Right atrium auricular region (tissue), 2 donors: ENCODE data around the gene PCNX1. TPM values are rescaled to one million over a fixed set of nuclear protein-coding genes. Genes with fewer than 3 reads are reported as not detected.
A peak's percentile ranks its signal among the peaks of the same experiment; 100 is the strongest.

Experiments
- DNase-seq: peaks from one replicate; pipeline ENCODE4 v3.0.0-alpha.2; 2019; ENCODE audit warnings: low spot score
- H3K27ac ChIP-seq, 2 donors: fragments of 200-600 bp; sonication (generic); 1 replicate in 1 of 2; 2 replicates in 1 of 2; pipeline ENCODE4 v1.5.1; 2016 to 2019
- H3K27me3 ChIP-seq, 2 donors: fragments of 200-600 bp; sonication (generic); one replicate each; pipeline versions ENCODE4 v1.5.1 to v1.6.0; 2017 to 2019
- H3K36me3 ChIP-seq: fragments of 200-600 bp; sonication (generic); one replicate; pipeline ENCODE4 v1.5.1; 2016
- H3K4me1 ChIP-seq, 2 donors: fragments of 200-600 bp; sonication (generic); one replicate each; pipeline versions ENCODE4 v1.5.1 to v1.6.0; 2017 to 2019
- H3K4me3 ChIP-seq, 2 donors: fragments of 200-600 bp; sonication (generic); 1 replicate in 1 of 2; 2 replicates in 1 of 2; pipeline ENCODE4 v1.5.1; 2017 to 2019; ENCODE audit warnings: mild to moderate bottlenecking in 1 of 2, moderate library complexity in 1 of 2
- H3K9me3 ChIP-seq, 2 donors: fragments of 200-600 bp; sonication (generic); one replicate each; pipeline ENCODE4 v1.5.1; 2019
- CTCF ChIP-seq, 2 donors: fragments of 200-600 bp; sonication (generic); IDR thresholded peaks; one replicate each; pipeline ENCODE4 v1.5.1; 2019; ENCODE audit warnings: antibody characterized with exemption in 2 of 2
- total RNA-seq, 2 donors: library from RNA; depleted of rRNA; stranded (reverse); fragments of >200 nt; gene quantifications; one replicate each; pipeline ENCODE4 v1.1.0, GENCODE V29; 2016

The PCNX1 gene
- total RNA-seq, 2 donors from 2014 or later: 36.4 to 39.2 TPM

DNA sequence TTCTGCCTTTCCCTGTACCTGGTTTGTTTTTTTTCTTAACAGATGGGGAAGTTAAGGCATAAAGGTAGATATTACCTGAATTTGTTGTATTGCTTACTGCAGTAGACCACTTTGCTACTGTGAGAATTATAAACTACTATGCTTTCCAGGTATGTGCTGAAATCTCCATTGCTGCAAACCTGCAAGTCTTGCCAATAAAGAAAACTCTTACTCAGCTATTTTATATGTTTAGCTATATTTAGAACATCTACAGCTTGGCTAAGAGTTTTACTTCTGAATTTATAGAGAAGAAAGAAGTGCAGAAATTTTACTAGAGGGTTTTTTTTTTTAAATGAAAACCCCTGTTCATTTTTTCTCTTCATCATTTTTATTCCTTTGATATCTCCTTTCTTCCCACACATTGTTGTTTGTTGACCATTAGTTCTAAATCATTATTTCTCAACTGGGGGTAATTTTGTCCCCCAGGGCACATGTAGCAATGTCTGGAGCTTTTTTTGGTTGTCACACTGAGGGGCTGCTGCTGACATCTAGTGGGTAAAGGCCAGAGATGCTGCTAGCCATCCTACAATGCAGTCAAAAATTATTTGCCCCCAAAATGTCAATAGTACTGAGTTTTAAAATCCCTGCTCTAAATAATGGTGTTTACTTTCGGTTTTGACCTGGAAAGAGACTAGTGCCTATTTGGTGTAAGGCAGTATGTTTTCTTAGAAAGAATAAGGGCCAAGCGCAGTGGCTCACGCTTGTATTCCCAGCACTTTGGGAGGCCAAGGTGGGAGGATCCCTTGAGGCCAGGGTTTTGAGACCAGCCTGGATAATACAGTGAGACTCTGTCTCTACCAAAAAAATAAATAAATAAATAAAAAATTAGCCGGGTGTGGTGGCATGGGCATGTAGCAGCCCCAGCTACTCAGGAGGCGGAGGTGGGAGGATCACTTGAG lies 48.6 kb downstream of the PCNX1 start:
- no peak overlapping the region for H3K4me3 ChIP-seq
- peaks cover 0 to 15% of the 10 kb centered on the region in 2 donors for H3K4me1 ChIP-seq
- no peaks in the 10 kb centered on the region for H3K36me3 ChIP-seq
- TF ChIP-seq CTCF (IDR thresholded peaks at IDR 0.05): peak in 1 of 2 donors; percentile 67
- no peak overlapping the region for H3K27ac ChIP-seq
- no peak for DNase-seq
- no peaks in the 10 kb centered on the region for H3K27me3 ChIP-seq
- no peaks in the 10 kb centered on the region for H3K9me3 ChIP-seq

GRCh38 chr14:70956511-70956910 lies 49.3 kb downstream of the PCNX1 start:
- TF ChIP-seq CTCF (IDR thresholded peaks at IDR 0.05): no peak
- Histone ChIP-seq H3K4me3 (no peak overlapping the region), H3K27ac (no peak overlapping the region), H3K4me1 (peaks cover 0 to 15% of the 10 kb centered on the region in 2 donors), H3K27me3 (no peaks in the 10 kb centered on the region), H3K9me3 (no peaks in the 10 kb centered on the region), H3K36me3 (no peaks in the 10 kb centered on the region)
- no peak for DNase-seq

DNA sequence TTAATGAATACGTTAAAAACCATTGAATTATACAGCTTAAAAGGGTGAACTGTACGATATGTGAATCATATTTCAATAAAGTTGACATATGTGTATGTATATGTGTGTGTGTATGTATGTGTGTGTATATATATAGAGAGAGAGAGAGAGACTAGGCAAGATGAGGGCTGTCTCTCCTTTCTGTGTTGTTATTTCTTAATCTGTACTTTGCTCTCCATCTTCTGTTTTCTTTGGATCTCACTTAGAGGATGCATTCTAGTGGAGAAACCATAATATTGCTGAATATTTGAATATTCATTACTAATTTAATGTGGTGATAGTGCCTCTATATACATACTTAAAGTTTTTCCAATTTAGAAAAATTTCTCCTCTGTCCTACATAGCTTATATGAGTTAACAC lies 50.5 kb downstream of the PCNX1 start:
- no peaks in the 10 kb centered on the region for H3K36me3 ChIP-seq
- peaks cover 0 to 15% of the 10 kb centered on the region in 2 donors for H3K4me1 ChIP-seq
- no peaks in the 10 kb centered on the region for H3K9me3 ChIP-seq
- no peak overlapping the region for H3K27ac ChIP-seq
- H3K27me3 ChIP-seq: no peaks in the 10 kb centered on the region
- DNase-seq: no peak
- no peak overlapping the region for H3K4me3 ChIP-seq
- no peak for TF ChIP-seq CTCF (IDR thresholded peaks at IDR 0.05)

- no peaks in the 10 kb centered on the region for H3K4me1 ChIP-seq
- H3K27ac ChIP-seq: no peak overlapping the region
- no peak overlapping the region for H3K4me3 ChIP-seq
- no peak for DNase-seq
- H3K27me3 ChIP-seq: no peaks in the 10 kb centered on the region
- no peak for TF ChIP-seq CTCF (IDR thresholded peaks at IDR 0.05)
- H3K36me3 ChIP-seq: no peaks in the 10 kb centered on the region
- H3K9me3 ChIP-seq: no peaks in the 10 kb centered on the region
Measured at GRCh38 chr14:70962935-70963334, 55.7 kb downstream of the PCNX1 start.

DNA sequence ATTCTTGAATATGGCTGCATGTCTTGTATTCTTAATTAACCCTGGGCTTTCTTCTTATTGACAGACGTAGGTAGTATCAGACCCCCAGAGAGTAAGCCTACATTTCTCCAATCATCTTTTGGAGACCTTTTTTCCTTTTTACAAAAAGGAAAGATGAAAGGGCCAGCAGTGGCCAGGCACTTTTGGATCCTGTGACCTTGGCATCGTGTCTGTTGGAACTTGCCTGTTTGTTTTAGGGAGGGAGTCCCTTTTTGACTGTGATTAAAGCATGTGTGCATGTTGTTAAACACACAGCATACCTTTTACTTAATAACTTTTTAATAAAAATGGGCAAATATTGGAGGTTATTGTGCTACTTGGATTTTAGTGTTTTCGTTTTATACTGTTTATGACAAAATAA lies 57.2 kb downstream of the PCNX1 start:
- TF ChIP-seq CTCF (IDR thresholded peaks at IDR 0.05): no peak
- DNase-seq: no peak
- Histone ChIP-seq H3K9me3 (no peaks in the 10 kb centered on the region), H3K4me3 (no peak overlapping the region), H3K27me3 (no peaks in the 10 kb centered on the region), H3K4me1 (no peaks in the 10 kb centered on the region), H3K36me3 (peaks cover 3% of the 10 kb centered on the region), H3K27ac (no peak overlapping the region)
